ENCODE data around the gene DOCK1.

Gene DOCK1

GRCh38 chr10:127374901-127375300 lies 469.7 kb downstream of the DOCK1 start:
- no peak overlapping the region for H3K27ac ChIP-seq (ENCODE audit: low read depth, low read length)
- H3K9ac ChIP-seq (ENCODE audit: low read length) = no peak overlapping the region
- no peaks in the 10 kb centered on the region for H3K27me3 ChIP-seq (ENCODE audit: control insufficient read depth, insufficient read depth, low read length)
- H3K36me3 ChIP-seq (ENCODE audit: control insufficient read depth, insufficient read depth, low read length) = peaks cover 12% of the 10 kb centered on the region
- H3K4me1 ChIP-seq (ENCODE audit: control insufficient read depth, insufficient read depth, low read length) = no peaks in the 10 kb centered on the region
- no peak overlapping the region for H3K4me3 ChIP-seq (ENCODE audit: low read length)

GRCh38 chr10:127375461-127375860 lies 470.2 kb downstream of the DOCK1 start:
- H3K9ac ChIP-seq (ENCODE audit: low read length) = no peak overlapping the region
- no peaks in the 10 kb centered on the region for H3K4me1 ChIP-seq (ENCODE audit: control insufficient read depth, insufficient read depth, low read length)
- H3K4me3 ChIP-seq (ENCODE audit: low read length) = no peak overlapping the region
- H3K27me3 ChIP-seq (ENCODE audit: control insufficient read depth, insufficient read depth, low read length) = no peaks in the 10 kb centered on the region
- no peak overlapping the region for H3K27ac ChIP-seq (ENCODE audit: low read depth, low read length)
- peaks cover 12% of the 10 kb centered on the region for H3K36me3 ChIP-seq (ENCODE audit: control insufficient read depth, insufficient read depth, low read length)

- Histone ChIP-seq H3K27ac (ENCODE audit: low read depth, low read length) (no peak overlapping the region), H3K36me3 (ENCODE audit: control insufficient read depth, insufficient read depth, low read length) (peaks cover 12% of the 10 kb centered on the region), H3K4me3 (ENCODE audit: low read length) (no peak overlapping the region), H3K27me3 (ENCODE audit: control insufficient read depth, insufficient read depth, low read length) (no peaks in the 10 kb centered on the region), H3K4me1 (ENCODE audit: control insufficient read depth, insufficient read depth, low read length) (no peaks in the 10 kb centered on the region), H3K9ac (ENCODE audit: low read length) (no peak overlapping the region)
Measured at GRCh38 chr10:127376071-127376470, 470.8 kb downstream of the DOCK1 start.

- Histone ChIP-seq H3K9ac (ENCODE audit: low read length) (no peak overlapping the region), H3K27ac (ENCODE audit: low read depth, low read length) (no peak overlapping the region), H3K4me1 (ENCODE audit: control insufficient read depth, insufficient read depth, low read length) (no peaks in the 10 kb centered on the region), H3K4me3 (ENCODE audit: low read length) (no peak overlapping the region), H3K27me3 (ENCODE audit: control insufficient read depth, insufficient read depth, low read length) (no peaks in the 10 kb centered on the region), H3K36me3 (ENCODE audit: control insufficient read depth, insufficient read depth, low read length) (peaks cover 12% of the 10 kb centered on the region)
Measured at GRCh38 chr10:127378628-127379027, 473.4 kb downstream of the DOCK1 start.

GRCh38 chr10:127384532-127384931 lies 479.3 kb downstream of the DOCK1 start:
- Histone ChIP-seq H3K4me1 (ENCODE audit: control insufficient read depth, insufficient read depth, low read length) (no peaks in the 10 kb centered on the region), H3K27me3 (ENCODE audit: control insufficient read depth, insufficient read depth, low read length) (no peaks in the 10 kb centered on the region), H3K4me3 (ENCODE audit: low read length) (no peak overlapping the region), H3K36me3 (ENCODE audit: control insufficient read depth, insufficient read depth, low read length) (no peaks in the 10 kb centered on the region), H3K9ac (ENCODE audit: low read length) (no peak overlapping the region), H3K27ac (ENCODE audit: low read depth, low read length) (no peak overlapping the region)

GRCh38 chr10:127385066-127385465 lies 479.8 kb downstream of the DOCK1 start:
- Histone ChIP-seq H3K4me3 (ENCODE audit: low read length) (no peak overlapping the region), H3K27me3 (ENCODE audit: control insufficient read depth, insufficient read depth, low read length) (no peaks in the 10 kb centered on the region), H3K36me3 (ENCODE audit: control insufficient read depth, insufficient read depth, low read length) (no peaks in the 10 kb centered on the region), H3K9ac (ENCODE audit: low read length) (no peak overlapping the region), H3K27ac (ENCODE audit: low read depth, low read length) (no peak overlapping the region), H3K4me1 (ENCODE audit: control insufficient read depth, insufficient read depth, low read length) (no peaks in the 10 kb centered on the region)

GRCh38 chr10:127386606-127387327 lies 481.5 kb downstream of the DOCK1 start:
- H3K27me3 ChIP-seq (ENCODE audit: control insufficient read depth, insufficient read depth, low read length) = no peaks in the 10 kb centered on the region
- no peak overlapping the region for H3K27ac ChIP-seq (ENCODE audit: low read depth, low read length)
- no peak overlapping the region for H3K4me3 ChIP-seq (ENCODE audit: low read length)
- no peaks in the 10 kb centered on the region for H3K4me1 ChIP-seq (ENCODE audit: control insufficient read depth, insufficient read depth, low read length)
- no peaks in the 10 kb centered on the region for H3K36me3 ChIP-seq (ENCODE audit: control insufficient read depth, insufficient read depth, low read length)
- H3K9ac ChIP-seq (ENCODE audit: low read length) = no peak overlapping the region

GRCh38 chr10:127391875-127392274 lies 486.6 kb downstream of the DOCK1 start:
- H3K4me3 ChIP-seq (ENCODE audit: low read length) = no peak overlapping the region
- H3K27ac ChIP-seq (ENCODE audit: low read depth, low read length) = no peak overlapping the region
- no peaks in the 10 kb centered on the region for H3K27me3 ChIP-seq (ENCODE audit: control insufficient read depth, insufficient read depth, low read length)
- no peak overlapping the region for H3K9ac ChIP-seq (ENCODE audit: low read length)
- H3K4me1 ChIP-seq (ENCODE audit: control insufficient read depth, insufficient read depth, low read length) = no peaks in the 10 kb centered on the region
- H3K36me3 ChIP-seq (ENCODE audit: control insufficient read depth, insufficient read depth, low read length) = no peaks in the 10 kb centered on the region

GRCh38 chr10:127392351-127393235 lies 487.4 kb downstream of the DOCK1 start:
- no peak overlapping the region for H3K4me3 ChIP-seq (ENCODE audit: low read length)
- no peak overlapping the region for H3K9ac ChIP-seq (ENCODE audit: low read length)
- H3K27ac ChIP-seq (ENCODE audit: low read depth, low read length) = no peak overlapping the region
- no peaks in the 10 kb centered on the region for H3K27me3 ChIP-seq (ENCODE audit: control insufficient read depth, insufficient read depth, low read length)
- no peaks in the 10 kb centered on the region for H3K36me3 ChIP-seq (ENCODE audit: control insufficient read depth, insufficient read depth, low read length)
- H3K4me1 ChIP-seq (ENCODE audit: control insufficient read depth, insufficient read depth, low read length) = no peaks in the 10 kb centered on the region

GRCh38 chr10:127398140-127398970 lies 493.1 kb downstream of the DOCK1 start:
- Histone ChIP-seq H3K27ac (ENCODE audit: low read depth, low read length) (no peak overlapping the region), H3K36me3 (ENCODE audit: control insufficient read depth, insufficient read depth, low read length) (no peaks in the 10 kb centered on the region), H3K27me3 (ENCODE audit: control insufficient read depth, insufficient read depth, low read length) (no peaks in the 10 kb centered on the region), H3K4me1 (ENCODE audit: control insufficient read depth, insufficient read depth, low read length) (no peaks in the 10 kb centered on the region), H3K4me3 (ENCODE audit: low read length) (no peak overlapping the region), H3K9ac (ENCODE audit: low read length) (no peak overlapping the region)

GRCh38 chr10:127398971-127399365 lies 493.7 kb downstream of the DOCK1 start:
- Histone ChIP-seq H3K36me3 (ENCODE audit: control insufficient read depth, insufficient read depth, low read length) (no peaks in the 10 kb centered on the region), H3K9ac (ENCODE audit: low read length) (no peak overlapping the region), H3K27me3 (ENCODE audit: control insufficient read depth, insufficient read depth, low read length) (no peaks in the 10 kb centered on the region), H3K4me1 (ENCODE audit: control insufficient read depth, insufficient read depth, low read length) (no peaks in the 10 kb centered on the region), H3K4me3 (ENCODE audit: low read length) (no peak overlapping the region), H3K27ac (ENCODE audit: low read depth, low read length) (no peak overlapping the region)

GRCh38 chr10:127399668-127400067 lies 494.4 kb downstream of the DOCK1 start:
- Histone ChIP-seq H3K27me3 (ENCODE audit: control insufficient read depth, insufficient read depth, low read length) (no peaks in the 10 kb centered on the region), H3K9ac (ENCODE audit: low read length) (no peak overlapping the region), H3K4me1 (ENCODE audit: control insufficient read depth, insufficient read depth, low read length) (no peaks in the 10 kb centered on the region), H3K36me3 (ENCODE audit: control insufficient read depth, insufficient read depth, low read length) (no peaks in the 10 kb centered on the region), H3K27ac (ENCODE audit: low read depth, low read length) (no peak overlapping the region), H3K4me3 (ENCODE audit: low read length) (no peak overlapping the region)
